Panc1 (cell line): ENCODE results near the gene PARD6G. TPM values are rescaled to one million over a fixed set of nuclear protein-coding genes. Genes with fewer than 3 reads are reported as not detected.

Experiments used
- ATAC-seq: fragments of 200-7000 bp; cut with Tn5 transposase; 2 replicates; pipeline ENCODE4 v1.9.1; 2020; ENCODE audit warnings: mild to moderate bottlenecking, moderate library complexity
- BruUV-seq: library from RNA; stranded (reverse); fragments of 400-500 nt; replicated peaks from 2 replicates; lab custom pipeline; 2021; lab: Mats Ljungman, UMichigan
- CTCF ChIA-PET: fragments of 300-600 bp; sonication (Branson Sonifier 250); formaldehyde crosslinking; loops from one replicate; lab custom pipeline; 2022; ENCODE audit warnings: antibody characterized with exemption; lab: Charles Lee
- POLR2A ChIA-PET: fragments of 300-600 bp; sonication (Branson Sonifier 250); formaldehyde crosslinking; loops from one replicate; lab custom pipeline; 2022; ENCODE audit warnings: antibody characterized with exemption; lab: Charles Lee
- DNase-seq: peaks from one replicate; pipeline ENCODE4 v3.0.0-alpha.2; 2010; ENCODE audit warnings: low read depth, low spot score
- H3K27ac ChIP-seq: 2 replicates; pipeline ENCODE4 v1.5.1; 2011; ENCODE audit warnings: mild to moderate bottlenecking, low read length, inconsistent platforms
- H3K27me3 ChIP-seq: fragments of 200-500 bp; sonication (Bioruptor generic); 2 replicates; pipeline ENCODE4 v1.6.0; 2014; ENCODE audit warnings: low read length, inconsistent platforms; ENCODE audit not compliant: control insufficient read depth, insufficient read depth
- H3K36me3 ChIP-seq: fragments of 200-500 bp; sonication (Bioruptor generic); 2 replicates; pipeline ENCODE4 v1.5.1; 2014; ENCODE audit warnings: inconsistent platforms, mild to moderate bottlenecking, low read length, moderate library complexity; ENCODE audit not compliant: control insufficient read depth, insufficient read depth
- H3K4me1 ChIP-seq: 2 replicates; pipeline ENCODE4 v1.5.1; 2011; ENCODE audit warnings: inconsistent platforms, mild to moderate bottlenecking, low read length, moderate library complexity; ENCODE audit not compliant: control insufficient read depth, insufficient read depth
- H3K4me3 ChIP-seq, 2 experiments: 2 replicates each; pipeline ENCODE4 v1.5.1; 2011 to 2012; ENCODE audit warnings: low read depth in 2 of 2, low read length in 2 of 2, mild to moderate bottlenecking in 2 of 2, inconsistent platforms in 1 of 2, moderate library complexity in 1 of 2
- H3K9me3 ChIP-seq: fragments of 200-500 bp; sonication (Bioruptor generic); 2 replicates; pipeline ENCODE4 v1.5.1; 2014; ENCODE audit warnings: low read depth, mild to moderate bottlenecking, inconsistent platforms, low read length, moderate library complexity; ENCODE audit not compliant: control insufficient read depth, insufficient read depth
- CTCF ChIP-seq: fragments of 450-650 bp; IDR thresholded peaks from 2 replicates; pipeline ENCODE4 v1.5.1; 2017; ENCODE audit warnings: mild to moderate bottlenecking
- POLR2AphosphoS5 ChIP-seq: IDR thresholded peaks from 2 replicates; pipeline ENCODE4 v1.6.1; 2012; ENCODE audit warnings: mild to moderate bottlenecking, low read depth, low read length, moderate library complexity
- REST ChIP-seq, 2 experiments: IDR thresholded peaks; 2 replicates each; pipeline ENCODE4 v1.6.1; 2011 to 2012; ENCODE audit warnings: low read depth in 2 of 2, control low read depth in 1 of 2, low read length in 1 of 2, mild to moderate bottlenecking in 1 of 2, moderate library complexity in 1 of 2; ENCODE audit not compliant: insufficient read depth in 1 of 2
- SIN3A ChIP-seq: IDR thresholded peaks from 2 replicates; pipeline ENCODE4 v1.6.1; 2012; ENCODE audit warnings: low read depth, mild to moderate bottlenecking, low read length, moderate library complexity, borderline replicate concordance; ENCODE audit not compliant: insufficient read depth
- TCF7L2 ChIP-seq: IDR thresholded peaks from 2 replicates; pipeline ENCODE4 v1.6.1; 2011; ENCODE audit warnings: mild to moderate bottlenecking, low read depth, low read length, inconsistent platforms
- in situ Hi-C: cut with HindIII; loops from 2 replicates; pipeline ENCODE4 v1.10.0; 2016; ENCODE audit warnings: low sequenced_read_pairs, low pct_unique_long_range_greater_than_20kb
- intact Hi-C: fragments of 100-400 bp; cut with micrococcal nuclease; formaldehyde crosslinking; loops from one replicate; pipeline ENCODE4 v1.10.0; 2022; ENCODE audit not compliant: unreplicated experiment
- total RNA-seq: library from RNA; stranded (reverse); gene quantifications from one replicate; pipeline ENCODE4 v1.2.1, GENCODE V29; 2021; ENCODE audit not compliant: unreplicated experiment

PARD6G gene
- total RNA-seq, 1 experiment from 2014 or later, result 5.2 TPM

DNA sequence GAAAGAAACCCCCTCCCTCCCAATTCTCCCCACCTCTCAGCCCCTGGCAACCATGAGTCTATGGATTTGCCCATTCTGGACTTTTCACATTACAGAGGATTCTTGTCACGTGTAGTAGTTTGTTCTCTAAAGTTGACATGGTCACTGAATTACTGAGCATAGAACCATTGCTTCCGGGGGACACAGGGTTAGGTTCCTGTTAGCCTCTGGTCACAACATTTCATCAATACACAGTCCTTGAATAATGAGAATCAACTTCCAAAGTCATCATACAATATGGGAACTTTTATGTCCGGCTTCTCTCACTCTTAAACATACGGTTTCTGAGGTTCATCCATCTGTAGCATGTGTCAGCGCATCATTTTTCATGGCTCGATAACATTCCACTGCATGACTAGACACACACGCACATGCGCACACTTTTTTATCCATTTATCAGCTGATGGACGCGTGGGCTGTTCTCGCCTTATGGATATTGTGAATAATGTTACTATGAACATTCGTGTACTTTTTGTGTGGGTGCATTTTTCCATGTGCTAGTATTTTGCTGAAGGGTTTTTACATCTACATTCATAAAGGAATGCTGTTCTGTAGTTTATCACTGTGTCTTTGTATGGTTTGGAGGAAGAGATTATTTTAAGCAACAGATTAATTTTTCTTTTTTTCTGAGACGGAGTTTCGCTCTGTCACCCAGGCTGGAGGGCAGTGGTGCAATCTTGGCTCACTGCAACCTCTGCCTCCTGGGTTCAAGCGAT is 48.1 kb downstream of the PARD6G start:
- DNase-seq, result no peak
- TF ChIP-seq SIN3A (no peak), CTCF (no peak), REST (IDR thresholded peaks at IDR 0.05; ENCODE audit: insufficient read depth in 1 of 2, low read depth in 2 of 2, low read length in 1 of 2) (no peak), TCF7L2 (no peak), POLR2AphosphoS5 (no peak)
- H3K36me3 ChIP-seq, result no peaks in the 10 kb centered on the region
- CTCF ChIA-PET, result interaction anchor here (1.3 to 2.0 kb wide), 3 partner anchors 28 to 48 kb away, joined by 8 to 10 read pairs (median 9); partner anchors contain the start of gene PARD6G
- H3K9me3 ChIP-seq, result no peaks in the 10 kb centered on the region
- peaks cover 4% of the 10 kb centered on the region; the same call in 1 of the 2 replicates for H3K4me1 ChIP-seq
- POLR2A ChIA-PET, result no interaction called here
- no peaks in the 10 kb centered on the region; the same call in 1 of the 2 replicates for H3K27me3 ChIP-seq
- intact Hi-C loops (no loop called here), in situ Hi-C loops (no loop called here)
- no peak for ATAC-seq
- no peak overlapping the region for H3K27ac ChIP-seq
- BruUV-seq, result no TSS peak
- H3K4me3 ChIP-seq, result no peak overlapping the region

DNA sequence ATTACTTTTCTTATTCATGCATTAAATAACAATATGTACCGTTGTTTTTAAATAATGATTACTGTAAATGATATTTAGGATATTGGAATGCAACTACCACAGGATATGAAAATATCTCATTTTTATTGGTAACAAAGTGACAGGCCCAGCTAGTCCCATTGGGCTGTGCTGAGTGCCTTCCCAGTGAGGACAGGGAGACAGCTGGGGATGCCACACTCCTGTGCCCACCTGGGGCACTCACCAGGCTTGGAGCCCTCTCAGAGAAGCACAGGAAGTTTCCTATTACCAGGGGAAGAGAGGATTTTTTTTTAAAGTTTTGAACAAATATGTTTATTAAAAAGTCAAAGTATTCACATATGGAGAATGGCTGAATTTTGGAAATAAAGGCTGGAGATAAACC is 48.9 kb downstream of the PARD6G start:
- TF ChIP-seq TCF7L2, result no peak
- TF ChIP-seq POLR2AphosphoS5, result no peak
- no peak for TF ChIP-seq SIN3A
- no peak for TF ChIP-seq CTCF
- TF ChIP-seq REST (IDR thresholded peaks at IDR 0.05; ENCODE audit: insufficient read depth in 1 of 2, low read depth in 2 of 2, low read length in 1 of 2), result no peak
- H3K36me3 ChIP-seq, result no peaks in the 10 kb centered on the region
- POLR2A ChIA-PET, result no interaction called here
- peaks cover 4% of the 10 kb centered on the region; the same call in 1 of the 2 replicates for H3K4me1 ChIP-seq
- CTCF ChIA-PET, result no interaction called here
- in situ Hi-C loops, result no loop called here
- no TSS peak for BruUV-seq
- no peaks in the 10 kb centered on the region; the same call in 1 of the 2 replicates for H3K27me3 ChIP-seq
- no peak overlapping the region for H3K4me3 ChIP-seq
- no peaks in the 10 kb centered on the region for H3K9me3 ChIP-seq
- intact Hi-C loops, result no loop called here
- H3K27ac ChIP-seq, result no peak overlapping the region
- DNase-seq (no peak), ATAC-seq (no peak)
